HG03103 (cell line): ENCODE data around the gene CSNK1E.
"Not testable (repeated sequence)": the region's sequence is repeated elsewhere in the genome, so short reads cannot be mapped to it uniquely, and the experiment has no call there.

ENCODE experiments used
- ATAC-seq: cut with Tn5 transposase; IDR thresholded peaks from one replicate; pipeline ENCODE4 v1.9.1; 2021; ENCODE audit warnings: low read depth; ENCODE audit not compliant: unreplicated experiment

Gene CSNK1E

GRCh38 chr22:38317122-38317994 is at the start of gene CSNK1E:
Gene CSNK1E, minus strand, starts transcription at chr22:38317433. Its CDS starts 3,276 bp downstream, at chr22:38314157.
- no peak for ATAC-seq

GRCh38 chr22:38365829-38366228 is 48.6 kb upstream of the CSNK1E start:
- not testable (repeated sequence) for ATAC-seq

GRCh38 chr22:38365174-38365573 is 47.9 kb upstream of the CSNK1E start:
- ATAC-seq, result not testable (repeated sequence)

- not testable (repeated sequence) for ATAC-seq
Measured at GRCh38 chr22:38360560-38360959, 43.3 kb upstream of the CSNK1E start.

- not testable (repeated sequence) for ATAC-seq
Measured at GRCh38 chr22:38359817-38360216, 42.6 kb upstream of the CSNK1E start.

- not testable (repeated sequence) for ATAC-seq
Measured at GRCh38 chr22:38357971-38358370, 40.7 kb upstream of the CSNK1E start.

- ATAC-seq, result no peak
Measured at GRCh38 chr22:38355275-38355674, 38.0 kb upstream of the CSNK1E start.

GRCh38 chr22:38353701-38354100 is 36.5 kb upstream of the CSNK1E start:
- no peak for ATAC-seq

- no peak for ATAC-seq
Measured at GRCh38 chr22:38353142-38353629, 36.0 kb upstream of the CSNK1E start.

- no peak for ATAC-seq
Measured at GRCh38 chr22:38352436-38352835, 35.2 kb upstream of the CSNK1E start.

GRCh38 chr22:38350444-38351359 is 33.5 kb upstream of the CSNK1E start:
- ATAC-seq, result no peak

GRCh38 chr22:38348751-38349496 is 31.7 kb upstream of the CSNK1E start:
- ATAC-seq, result no peak

GRCh38 chr22:38347944-38348750 is 30.9 kb upstream of the CSNK1E start:
- ATAC-seq, result no peak

- ATAC-seq, result no peak
Measured at GRCh38 chr22:38347181-38347943, 30.1 kb upstream of the CSNK1E start.

- no peak for ATAC-seq
Measured at GRCh38 chr22:38346506-38346905, 29.3 kb upstream of the CSNK1E start.

- no peak for ATAC-seq
Measured at GRCh38 chr22:38345782-38346181, 28.5 kb upstream of the CSNK1E start.

GRCh38 chr22:38339893-38340292 is 22.7 kb upstream of the CSNK1E start:
- ATAC-seq, result not testable (repeated sequence)

GRCh38 chr22:38338772-38339379 is 21.6 kb upstream of the CSNK1E start:
- no peak for ATAC-seq
